Measurements from ENCODE around the gene PSMD13. TPM values are rescaled to one million over a fixed set of nuclear protein-coding genes. Genes with fewer than 3 reads are reported as not detected.
A peak's percentile ranks its signal among the peaks of the same experiment; 100 is the strongest.

The PSMD13 gene
- total RNA-seq, 2 experiments from 2014 or later, result 56.9 to 57.8 TPM

GRCh38 chr11:208917-209260 is 27.9 kb upstream of the PSMD13 start:
- DNase-seq (no peak), ATAC-seq (ENCODE audit: poor library complexity) (peak; percentile 5)
- Histone ChIP-seq H3K36me3 (ENCODE audit: insufficient read depth, low read length) (peaks cover 65% of the 10 kb centered on the region), H3K27me3 (ENCODE audit: control insufficient read depth in 1 of 2, insufficient read depth in 2 of 2, low read length in 2 of 2) (no peaks in the 10 kb centered on the region), H3K27ac (ENCODE audit: low read depth in 1 of 2, low read length in 2 of 2) (peak overlapping the region; percentile 62 to 94), H3K4me3 (ENCODE audit: low read length) (peak overlapping the region; percentile 69), H3K9me3 (ENCODE audit: control insufficient read depth in 1 of 2, insufficient read depth in 1 of 2, low read length in 2 of 2) (no peaks in the 10 kb centered on the region), H3K4me1 (ENCODE audit: insufficient read depth, low read length) (peaks cover 63% of the 10 kb centered on the region)
- Mint-ChIP-seq H3K36me3 (ENCODE audit: low read depth) (peaks cover 91% of the 10 kb centered on the region), H3K4me3 (peak overlapping the region; percentile 95), H3K27ac (peak overlapping the region; percentile 99), H3K27me3 (no peaks in the 10 kb centered on the region), H3K4me1 (ENCODE audit: low read depth) (peaks cover 46% of the 10 kb centered on the region), H3K9me3 (no peaks in the 10 kb centered on the region)
- no peak for TF ChIP-seq CTCF (IDR thresholded peaks at IDR 0.05)
- CTCF ChIA-PET, result interaction anchor here (1.3 kb wide), 1 partner anchor 239 kb away, joined by 3 read pairs; no protein-coding TSS in a partner anchor
- POLR2A ChIA-PET, result interaction anchor here (0.7 to 3.7 kb wide), 11 partner anchors 10 to 298 kb away, joined by 3 to 79 read pairs (median 6); partner anchors contain the start of genes PSMD13, PTDSS2, RNH1 and SIGIRR
- intact Hi-C loops (cut with DNase I, micrococcal nuclease), result loop anchor here in 1 of 2 experiments (5.0 kb wide), 6 partner anchors 43 to 298 kb away; partner anchors contain the start of genes IFITM1, PTDSS2 and RNH1

- Histone ChIP-seq H3K4me3 (ENCODE audit: low read length) (peak overlapping the region; percentile 69), H3K4me1 (ENCODE audit: insufficient read depth, low read length) (peaks cover 57% of the 10 kb centered on the region), H3K27me3 (ENCODE audit: control insufficient read depth in 1 of 2, insufficient read depth in 2 of 2, low read length in 2 of 2) (no peaks in the 10 kb centered on the region), H3K36me3 (ENCODE audit: insufficient read depth, low read length) (peaks cover 66% of the 10 kb centered on the region), H3K27ac (ENCODE audit: low read depth in 1 of 2, low read length in 2 of 2) (peak overlapping the region; percentile 40 to 62), H3K9me3 (ENCODE audit: control insufficient read depth in 1 of 2, insufficient read depth in 1 of 2, low read length in 2 of 2) (no peaks in the 10 kb centered on the region)
- CTCF ChIA-PET, result interaction anchor here (1.3 kb wide), 1 partner anchor 239 kb away, joined by 3 read pairs; no protein-coding TSS in a partner anchor
- Mint-ChIP-seq H3K4me1 (ENCODE audit: low read depth) (peaks cover 40% of the 10 kb centered on the region), H3K4me3 (peak overlapping the region; percentile 95), H3K36me3 (ENCODE audit: low read depth) (peaks cover 91% of the 10 kb centered on the region), H3K27ac (peak overlapping the region; percentile 99), H3K27me3 (no peaks in the 10 kb centered on the region), H3K9me3 (no peaks in the 10 kb centered on the region)
- no peak for ATAC-seq (ENCODE audit: poor library complexity)
- intact Hi-C loops (cut with DNase I, micrococcal nuclease), result loop anchor here (5.0 to 10.0 kb wide), 7 partner anchors 43 to 1535 kb away; partner anchors contain the start of genes IFITM1 (in 1 of the 2), PTDSS2 (in 1 of the 2) and RNH1 (in 1 of the 2)
- POLR2A ChIA-PET, result interaction anchor here (1.1 to 3.7 kb wide), 8 partner anchors 26 to 297 kb away, joined by 3 to 79 read pairs (median 3); partner anchors contain the start of genes PSMD13, PTDSS2 and SIRT3
- DNase-seq, result peak in 2 of 14 experiments; percentile 33 to 45
- no peak for TF ChIP-seq CTCF (IDR thresholded peaks at IDR 0.05)
Measured at GRCh38 chr11:209275-210121, 27.3 kb upstream of the PSMD13 start.

DNA sequence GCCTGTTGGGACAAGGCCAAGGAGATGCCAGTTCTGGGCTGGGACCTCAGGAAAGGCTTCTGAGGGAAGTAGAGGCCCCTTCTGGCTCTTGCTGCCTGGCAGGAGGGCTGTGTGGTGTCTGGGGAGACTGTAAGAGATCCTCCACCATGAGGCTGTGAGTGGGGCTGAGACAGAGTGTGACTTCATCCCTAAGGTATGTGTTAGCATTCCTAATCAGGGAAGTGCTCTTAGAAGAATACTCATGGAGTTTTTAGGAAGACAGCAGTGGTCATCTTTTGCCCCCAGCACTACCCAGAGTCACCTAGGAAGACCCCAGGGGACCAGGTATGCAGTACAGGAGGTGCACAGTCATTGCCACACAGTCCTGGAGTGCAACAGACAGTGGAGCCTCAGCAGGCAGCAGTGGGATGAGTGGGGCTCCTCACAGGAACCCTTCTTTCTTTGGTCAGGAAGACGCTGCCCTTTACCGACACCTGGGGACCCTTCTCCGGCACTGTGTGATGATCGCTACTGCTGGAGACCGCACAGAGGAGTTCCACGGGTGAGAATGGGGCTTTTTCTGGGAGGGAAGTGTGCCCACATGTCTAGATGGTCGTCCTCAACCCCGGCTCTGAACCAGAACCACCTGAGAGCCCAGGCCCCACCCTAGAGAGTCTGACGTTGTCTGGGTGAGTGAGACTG is 26.5 kb upstream of the PSMD13 start:
- Mint-ChIP-seq H3K27ac (peak overlapping the region; percentile 99), H3K4me3 (peak overlapping the region; percentile 95), H3K9me3 (no peaks in the 10 kb centered on the region), H3K4me1 (ENCODE audit: low read depth) (peaks cover 36% of the 10 kb centered on the region), H3K36me3 (ENCODE audit: low read depth) (peaks cover 92% of the 10 kb centered on the region), H3K27me3 (no peaks in the 10 kb centered on the region)
- ATAC-seq (ENCODE audit: poor library complexity) (no peak), DNase-seq (peak in 2 of 14 experiments; percentile 19 to 25)
- H3K27ac ChIP-seq (ENCODE audit: low read depth in 1 of 2, low read length in 2 of 2), result peak overlapping the region in 1 of 2 donors; percentile 4
- no peak for TF ChIP-seq CTCF (IDR thresholded peaks at IDR 0.05)
- H3K36me3 ChIP-seq (ENCODE audit: insufficient read depth, low read length), result peaks cover 64% of the 10 kb centered on the region
- H3K4me1 ChIP-seq (ENCODE audit: insufficient read depth, low read length), result peaks cover 49% of the 10 kb centered on the region
- intact Hi-C loops (cut with DNase I, micrococcal nuclease), result loop anchor here in 1 of 2 experiments (10.0 kb wide), 1 partner anchor 1535 kb away; no protein-coding TSS in a partner anchor
- H3K27me3 ChIP-seq (ENCODE audit: control insufficient read depth in 1 of 2, insufficient read depth in 2 of 2, low read length in 2 of 2), result no peaks in the 10 kb centered on the region
- ChIA-PET POLR2A (interaction anchor here (1.1 to 3.7 kb wide), 3 partner anchors 25 to 296 kb away, joined by 3 to 79 read pairs (median 3); partner anchors contain the start of genes PSMD13 and SIRT3), CTCF (no interaction called here)
- no peak overlapping the region for H3K4me3 ChIP-seq (ENCODE audit: low read length)
- no peaks in the 10 kb centered on the region for H3K9me3 ChIP-seq (ENCODE audit: control insufficient read depth in 1 of 2, insufficient read depth in 1 of 2, low read length in 2 of 2)
